ENCODE measurements around the gene SLC2A9. TPM values are rescaled to one million over a fixed set of nuclear protein-coding genes. Genes with fewer than 3 reads are reported as not detected.

SLC2A9 gene
- total and polyA plus RNA-seq, 2 of the 8 experiments (the other 6 are each of a cell fraction or from before 2014, with no cell fraction given), result 0.20 to 0.26 TPM

DNA sequence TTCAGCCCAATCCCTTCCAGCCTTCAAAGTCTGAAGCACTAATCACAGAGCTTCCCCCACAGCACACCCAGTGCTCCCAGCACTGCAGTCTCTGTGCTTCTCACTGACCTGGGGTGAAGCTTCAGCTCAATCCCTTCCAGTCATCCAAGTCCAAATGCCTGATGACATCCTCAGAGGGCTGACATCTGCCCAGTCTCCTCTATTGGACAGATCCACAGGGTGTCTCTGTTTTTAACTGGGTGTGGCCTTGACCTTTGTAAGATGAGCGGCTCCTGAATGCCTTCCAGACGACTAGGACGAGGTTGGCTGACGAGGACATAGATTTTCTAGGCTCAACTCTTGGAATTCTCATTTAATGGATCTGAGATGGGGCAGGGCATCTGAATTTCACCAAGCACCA lies 7.6 kb upstream of the SLC2A9 start:
- FAIRE-seq (no peak), DNase-seq (ENCODE audit: low read depth in 1 of 2, low spot score in 2 of 2) (no peak)
- Histone ChIP-seq H3K9ac (replicated peaks in 1 of 4; ENCODE audit: extremely low read depth in 1 of 4, low read depth in 3 of 4, low read length in 3 of 4) (no peak overlapping the region), H3K9me3 (ENCODE audit: insufficient read depth in 2 of 2, low read depth in 1 of 2, low read length in 1 of 2) (no peaks in the 10 kb centered on the region), H3K23ac (ENCODE audit: insufficient read length) (no peak overlapping the region), H2AFZ (ENCODE audit: low read length) (no peak overlapping the region), H3K23me2 (ENCODE audit: low read depth, low read length) (no peaks in the 10 kb centered on the region), H3K4me1 (replicated peaks in 1 of 4; ENCODE audit: control insufficient read depth in 3 of 4, insufficient read depth in 4 of 4, low read length in 3 of 4) (peaks cover 0 to 2% (median 0%) of the 10 kb centered on the region in 4 experiments; a peak in 1 of 7 replicates), H2BK20ac (ENCODE audit: low read length) (no peak overlapping the region), H3K27ac (ENCODE audit: low read depth, low read length) (no peak overlapping the region), H4K91ac (replicated peaks; ENCODE audit: insufficient read length, low read length) (no peak overlapping the region), H2BK120ac (replicated peaks; ENCODE audit: low read depth, low read length) (no peak overlapping the region), H3K4me3 (ENCODE audit: extremely low read depth in 1 of 4, insufficient read depth in 2 of 4, low read depth in 3 of 4, low read length in 4 of 4) (no peak overlapping the region), H2BK12ac (ENCODE audit: low read depth, low read length) (no peak overlapping the region), H4K20me1 (replicated peaks in 1 of 2; ENCODE audit: control insufficient read depth in 1 of 2, insufficient read depth in 2 of 2, low read length in 2 of 2) (no peaks in the 10 kb centered on the region), H3K14ac (ENCODE audit: insufficient read length) (no peak overlapping the region), H2AK5ac (ENCODE audit: low read depth, low read length) (no peak overlapping the region), H3K27me3 (replicated peaks in 1 of 4; ENCODE audit: control insufficient read depth in 3 of 4, extremely low read depth in 1 of 4, insufficient read depth in 3 of 4, low read length in 3 of 4) (no peaks in the 10 kb centered on the region; a peak in 1 of 7 replicates), H3K79me1 (ENCODE audit: low read depth, low read length) (no peaks in the 10 kb centered on the region), H4K5ac (ENCODE audit: insufficient read length, low read depth, low read length) (no peak overlapping the region), H3K56ac (replicated peaks; ENCODE audit: insufficient read length, low read depth, low read length) (no peak overlapping the region), H3K4me2 (ENCODE audit: insufficient read depth in 1 of 2, low read depth in 2 of 2, low read length in 2 of 2) (no peak overlapping the region), H3K36me3 (ENCODE audit: control insufficient read depth in 2 of 4, insufficient read depth in 4 of 4, low read length in 3 of 4) (no peaks in the 10 kb centered on the region), H3K79me2 (ENCODE audit: control insufficient read depth in 1 of 2, insufficient read depth in 2 of 2, low read length in 2 of 2) (no peaks in the 10 kb centered on the region), H2BK5ac (ENCODE audit: low read depth, low read length) (no peak overlapping the region), H2BK15ac (ENCODE audit: low read length) (no peak overlapping the region), H4K8ac (ENCODE audit: extremely low read depth, insufficient read depth, low read length) (no peak overlapping the region), H3K18ac (ENCODE audit: extremely low read depth, low read length) (no peak overlapping the region), H3K4ac (replicated peaks; ENCODE audit: insufficient read length, low read depth, low read length) (no peak overlapping the region)
- TF ChIP-seq RAD21 (IDR thresholded peaks at IDR 0.05 in 1 of 2, conservative IDR thresholded peaks at IDR 0.05 in 1 of 2; ENCODE audit: low read depth in 2 of 2, low read length in 2 of 2) (no peak), KDM1A (IDR thresholded peaks at IDR 0.05; ENCODE audit: borderline replicate concordance, low read length) (no peak), TAF7 (optimal IDR thresholded peaks at IDR 0.05; ENCODE audit: borderline replicate concordance, low read depth, low read length) (no peak)
- TF ChIP-seq, protein P1, sequence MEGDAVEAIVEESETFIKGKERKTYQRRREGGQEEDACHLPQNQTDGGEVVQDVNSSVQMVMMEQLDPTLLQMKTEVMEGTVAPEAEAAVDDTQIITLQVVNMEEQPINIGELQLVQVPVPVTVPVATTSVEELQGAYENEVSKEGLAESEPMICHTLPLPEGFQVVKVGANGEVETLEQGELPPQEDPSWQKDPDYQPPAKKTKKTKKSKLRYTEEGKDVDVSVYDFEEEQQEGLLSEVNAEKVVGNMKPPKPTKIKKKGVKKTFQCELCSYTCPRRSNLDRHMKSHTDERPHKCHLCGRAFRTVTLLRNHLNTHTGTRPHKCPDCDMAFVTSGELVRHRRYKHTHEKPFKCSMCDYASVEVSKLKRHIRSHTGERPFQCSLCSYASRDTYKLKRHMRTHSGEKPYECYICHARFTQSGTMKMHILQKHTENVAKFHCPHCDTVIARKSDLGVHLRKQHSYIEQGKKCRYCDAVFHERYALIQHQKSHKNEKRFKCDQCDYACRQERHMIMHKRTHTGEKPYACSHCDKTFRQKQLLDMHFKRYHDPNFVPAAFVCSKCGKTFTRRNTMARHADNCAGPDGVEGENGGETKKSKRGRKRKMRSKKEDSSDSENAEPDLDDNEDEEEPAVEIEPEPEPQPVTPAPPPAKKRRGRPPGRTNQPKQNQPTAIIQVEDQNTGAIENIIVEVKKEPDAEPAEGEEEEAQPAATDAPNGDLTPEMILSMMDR (IDR thresholded peaks at IDR 0.05; ENCODE audit: control extremely low read depth in 1 of 3, insufficient read depth in 1 of 3, low read depth in 1 of 3, low read length in 3 of 3), result no peak
- WGBS, 2 experiments (ENCODE audit: extremely low coverage in 1 of 2, insufficient coverage in 1 of 2, insufficient read length in 1 of 2, insufficient replicate concordance in 2 of 2, low coverage in 1 of 2, low lambda C conversion rate in 2 of 2, missing lambda C conversion rate in 1 of 2), result 75% methylated on average over 4 of the region's 4 CpGs; no CpG with 5 or more reads in 1 of the 2 experiments
- ChIA-PET CTCF (ENCODE audit: partially characterized antibody) (interaction anchor here (0.9 to 1.9 kb wide), 5 partner anchors 10 to 24 kb away, joined by 3 to 5 read pairs (median 4); no protein-coding TSS in a partner anchor), POLR2A (ENCODE audit: partially characterized antibody) (no interaction called here)
